ENCODE results near the gene BORCS8.
"Not testable (repeated sequence)": the region's sequence is repeated elsewhere in the genome, so short reads cannot be mapped to it uniquely, and the experiment has no call there.

Gene BORCS8

DNA sequence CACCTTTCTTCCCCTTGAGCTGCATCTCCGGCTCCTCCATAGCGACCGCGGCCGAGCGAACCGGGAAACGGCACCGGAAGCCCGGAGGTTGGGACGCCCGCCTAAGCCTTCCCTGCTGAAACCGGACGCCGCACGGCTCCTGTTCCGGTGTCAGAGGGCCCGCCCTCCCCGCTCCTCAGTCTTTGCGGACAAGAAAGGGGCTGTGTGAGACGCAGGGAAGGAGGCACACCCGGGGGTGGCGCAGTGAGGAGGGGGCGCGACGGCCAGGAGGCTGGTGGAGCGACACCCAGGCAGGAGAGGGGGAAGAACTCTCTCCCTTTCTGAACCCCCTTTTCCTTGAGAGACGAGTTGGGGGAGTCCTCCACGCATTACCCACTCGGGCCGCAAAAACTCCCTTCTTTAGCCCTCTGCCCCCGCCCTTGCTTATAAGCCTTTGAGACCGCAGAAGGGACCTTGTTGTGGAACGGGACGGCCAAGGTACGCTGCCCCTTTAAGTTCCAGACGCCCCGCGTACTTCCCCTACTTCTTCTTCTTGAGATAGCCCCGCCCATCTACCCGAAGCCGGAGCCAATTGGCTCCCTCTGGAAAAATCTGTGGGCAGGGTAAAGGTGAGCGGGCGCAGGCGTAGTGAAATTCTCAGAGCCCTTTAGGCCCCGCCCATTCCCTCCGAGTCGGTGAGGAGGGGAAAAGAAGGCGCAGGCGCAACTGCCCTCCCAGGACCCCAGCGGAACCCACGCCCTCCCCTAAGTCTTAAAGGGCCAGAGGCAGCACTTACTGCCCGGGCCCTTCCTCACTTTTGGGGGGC, at the start of gene BORCS8, which contains the start of gene RFXANK:
BORCS8 (minus strand) TSS at position 75 of the 805 bp plus-strand sequence; CDS start at position 40, 35 bp downstream.
RFXANK (plus strand) TSS at position 181 of the 805 bp plus-strand sequence. CDS start 1,689 bp downstream, outside the sequence.
- peak; percentile 99 for DNase-seq

GRCh38 chr19:19240476-19240875, 48.5 kb upstream of the BORCS8 start:
- DNase-seq: no peak

DNA sequence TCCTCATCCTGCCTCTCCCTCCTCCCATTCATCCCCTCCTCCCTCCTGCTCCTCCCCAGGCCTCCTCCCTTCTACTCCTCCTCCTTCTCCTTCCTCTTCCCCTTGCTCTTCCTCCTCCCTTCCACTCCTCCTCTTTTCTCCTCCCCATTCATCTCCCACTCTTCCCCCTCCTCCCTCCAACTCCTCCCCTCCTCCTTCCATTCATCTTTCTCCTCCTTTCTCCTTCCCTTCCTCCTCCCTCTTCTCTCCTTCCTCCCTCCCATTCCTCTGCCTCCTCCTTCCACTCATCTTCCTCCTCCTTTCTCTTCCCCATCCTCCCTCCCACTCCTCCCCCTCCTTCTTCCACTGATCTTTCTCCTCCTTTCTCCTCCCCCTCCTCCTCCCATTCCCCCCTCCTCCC, 47.7 kb upstream of the BORCS8 start:
- no peak for DNase-seq

DNA sequence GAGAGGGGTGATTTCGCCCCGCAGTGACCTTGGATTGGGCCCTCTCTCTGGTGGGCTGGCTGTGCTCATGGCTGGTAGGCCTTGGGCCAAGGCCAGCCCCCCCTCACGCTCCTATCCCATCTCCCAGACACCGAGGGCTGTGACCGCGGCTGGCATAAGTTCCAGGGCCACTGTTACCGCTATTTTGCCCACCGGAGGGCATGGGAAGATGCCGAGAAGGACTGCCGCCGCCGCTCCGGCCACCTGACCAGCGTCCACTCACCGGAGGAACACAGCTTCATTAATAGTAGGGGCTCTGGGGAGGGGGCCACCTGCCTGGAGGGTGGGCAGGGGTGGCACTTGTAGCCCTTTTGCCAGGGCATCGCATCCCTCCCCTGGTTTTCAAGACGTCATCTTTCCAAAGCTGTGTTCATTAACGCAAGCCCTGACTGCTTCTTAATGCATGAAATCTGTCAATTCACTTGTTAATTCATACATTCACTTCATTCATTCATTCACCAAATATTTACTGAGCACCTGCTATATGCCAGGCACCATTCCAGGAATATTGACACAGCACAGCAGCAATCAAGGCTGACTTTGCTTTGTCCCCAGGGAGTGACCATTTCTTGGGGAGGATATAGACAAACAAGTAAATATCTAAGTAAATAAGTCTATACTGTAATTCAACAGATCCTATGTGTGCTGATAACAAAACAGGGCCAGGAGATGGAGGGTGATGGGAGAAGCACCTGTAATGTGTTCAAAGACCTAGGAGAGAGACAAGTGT, 46.4 kb upstream of the BORCS8 start:
- no peak for DNase-seq

- no peak for DNase-seq
These were observed 44.2 kb upstream of the BORCS8 start for GRCh38 chr19:19236173-19236572.

DNA sequence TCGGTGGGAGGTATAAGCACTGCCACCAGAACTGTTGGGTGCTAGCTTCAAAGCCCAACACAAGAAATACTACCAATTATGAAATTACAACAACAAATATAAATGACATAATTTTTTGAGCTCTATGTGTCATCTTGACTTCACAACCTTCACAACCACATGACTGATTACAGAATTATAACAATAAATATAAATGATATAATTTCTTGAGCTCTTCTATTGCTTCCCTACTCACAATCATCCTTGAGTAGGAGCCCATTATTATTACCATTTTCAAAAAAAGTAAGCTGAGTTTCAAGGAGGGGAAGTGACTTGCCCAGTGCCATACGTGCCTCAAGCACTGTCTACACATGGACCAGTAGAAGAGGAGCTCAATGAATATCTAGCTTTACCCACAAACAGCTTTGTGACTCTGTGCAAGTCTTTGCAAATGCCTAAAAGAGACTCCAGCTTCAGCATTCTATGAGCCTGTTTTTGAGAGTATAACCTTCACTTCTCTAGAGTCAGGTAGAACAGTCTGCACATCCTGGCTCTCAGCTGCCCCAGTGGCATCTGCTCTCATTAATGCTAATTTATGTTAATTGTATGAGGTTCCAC, 42.4 kb upstream of the BORCS8 start:
- DNase-seq: no peak

- no peak for DNase-seq
These were observed 40.3 kb upstream of the BORCS8 start for GRCh38 chr19:19232261-19232721.

GRCh38 chr19:19230999-19231398, 39.0 kb upstream of the BORCS8 start:
- DNase-seq: no peak

DNA sequence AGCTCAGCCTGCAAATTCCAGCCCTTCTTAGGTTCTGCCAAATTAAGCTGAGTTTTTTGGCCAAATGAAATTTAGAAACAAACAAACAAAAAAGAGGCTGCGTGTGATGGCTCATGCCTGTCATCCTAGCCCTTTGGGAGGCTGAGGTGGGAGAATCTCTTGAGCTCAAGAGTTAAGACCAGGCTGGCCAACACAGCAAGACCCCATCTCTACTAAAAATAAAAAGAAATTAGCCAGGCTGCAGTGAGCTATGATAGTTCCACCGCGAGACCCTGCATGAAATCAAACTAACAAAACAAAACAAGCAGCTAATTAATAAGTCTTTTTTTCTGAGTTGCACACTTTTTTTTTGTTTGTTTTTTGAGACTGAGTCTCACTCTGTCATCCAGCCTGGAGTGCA, 37.7 kb upstream of the BORCS8 start:
- no peak for DNase-seq

DNA sequence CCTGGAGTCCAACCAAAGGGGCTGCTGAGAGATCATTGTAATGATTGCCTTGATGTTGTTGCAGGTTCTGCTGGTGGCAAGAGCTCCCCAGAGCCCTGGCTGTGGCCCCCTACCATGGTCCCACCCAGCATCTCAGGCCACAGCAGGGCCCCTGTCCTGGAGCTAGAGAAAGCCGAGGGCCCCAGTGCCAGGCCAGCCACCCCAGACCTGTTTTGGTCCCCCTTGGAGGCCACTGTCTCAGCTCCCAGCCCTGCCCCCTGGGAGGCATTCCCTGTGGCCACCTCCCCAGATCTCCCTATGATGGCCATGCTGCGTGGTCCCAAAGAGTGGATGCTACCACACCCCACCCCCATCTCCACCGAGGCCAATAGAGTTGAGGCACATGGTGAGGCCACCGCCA, 35.3 kb upstream of the BORCS8 start:
- no peak for DNase-seq

- DNase-seq: no peak
These were observed 34.7 kb upstream of the BORCS8 start for GRCh38 chr19:19226663-19227062.

- DNase-seq: no peak
These were observed 34.3 kb upstream of the BORCS8 start for GRCh38 chr19:19226204-19226603.

GRCh38 chr19:19224852-19225494, 33.0 kb upstream of the BORCS8 start:
- DNase-seq: peak; percentile 74 to 81

GRCh38 chr19:19224150-19224851, 32.3 kb upstream of the BORCS8 start:
- no peak for DNase-seq

DNA sequence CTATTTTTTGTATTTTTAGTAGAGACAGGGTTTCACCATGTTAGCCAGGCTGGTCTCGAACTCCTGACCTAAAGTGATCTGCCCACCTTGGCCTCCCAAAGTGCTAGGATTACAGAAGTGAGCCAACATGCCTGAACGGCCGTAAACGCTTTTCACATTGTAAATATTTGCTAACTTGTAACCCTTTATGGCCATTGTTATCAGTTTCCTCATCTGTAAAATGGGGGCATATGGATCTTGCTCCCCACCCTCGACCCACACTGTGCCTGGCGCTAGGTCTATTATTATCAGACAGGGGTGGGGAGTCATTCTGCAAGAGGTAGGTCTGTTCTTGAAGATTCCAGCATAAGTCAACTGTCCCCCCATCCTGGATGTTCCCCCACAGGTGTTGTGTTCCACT, 31.7 kb upstream of the BORCS8 start:
- DNase-seq: no peak

DNA sequence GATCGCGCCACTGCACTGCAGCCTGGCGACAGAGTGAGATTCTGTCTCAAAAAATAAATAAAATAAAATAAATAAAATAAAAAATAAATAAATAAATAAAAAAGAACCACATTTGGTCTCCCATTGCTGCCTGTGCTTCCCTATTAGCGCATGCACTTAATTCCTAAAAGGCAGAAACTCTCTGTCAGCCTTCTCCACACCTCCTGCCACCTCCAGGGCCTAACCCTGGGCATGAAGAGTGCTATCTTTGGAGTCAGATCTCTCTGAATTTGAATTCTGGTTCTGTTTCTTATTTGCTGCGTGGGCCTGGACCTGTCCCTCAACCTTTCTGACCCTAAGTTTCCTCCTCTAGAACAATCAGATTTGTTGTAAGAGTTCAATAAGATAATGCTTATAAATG, 31.1 kb upstream of the BORCS8 start:
- no peak for DNase-seq

- DNase-seq: not testable (repeated sequence)
These were observed 29.0 kb upstream of the BORCS8 start for GRCh38 chr19:19221000-19221399.

GRCh38 chr19:19218911-19219310, 27.0 kb upstream of the BORCS8 start:
- DNase-seq: no peak

- DNase-seq: no peak
These were observed 25.1 kb upstream of the BORCS8 start for GRCh38 chr19:19217099-19217498.

- no peak for DNase-seq
These were observed 23.8 kb upstream of the BORCS8 start for GRCh38 chr19:19215792-19216191.

DNA sequence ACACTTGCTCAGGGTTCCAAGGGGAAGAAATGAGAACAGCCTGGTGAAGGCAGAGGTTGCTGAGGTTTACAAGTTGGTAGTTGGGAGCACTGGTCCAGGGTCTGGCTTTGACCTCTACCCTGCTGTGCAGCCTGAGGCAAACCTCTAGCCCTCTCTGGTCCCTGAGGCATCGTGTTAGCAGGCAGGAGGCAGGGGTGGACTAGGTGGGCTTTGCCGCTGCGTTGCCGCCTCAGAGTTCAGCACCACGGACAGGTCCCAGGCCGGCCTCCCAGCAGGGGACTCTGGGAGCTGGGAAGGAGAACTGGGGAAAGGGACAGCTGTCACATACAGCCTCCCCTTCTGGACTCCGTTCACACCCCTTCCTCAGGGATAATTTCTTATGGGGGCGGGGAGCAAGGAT, 22.9 kb upstream of the BORCS8 start:
- peak; percentile 43 to 44 for DNase-seq

DNA sequence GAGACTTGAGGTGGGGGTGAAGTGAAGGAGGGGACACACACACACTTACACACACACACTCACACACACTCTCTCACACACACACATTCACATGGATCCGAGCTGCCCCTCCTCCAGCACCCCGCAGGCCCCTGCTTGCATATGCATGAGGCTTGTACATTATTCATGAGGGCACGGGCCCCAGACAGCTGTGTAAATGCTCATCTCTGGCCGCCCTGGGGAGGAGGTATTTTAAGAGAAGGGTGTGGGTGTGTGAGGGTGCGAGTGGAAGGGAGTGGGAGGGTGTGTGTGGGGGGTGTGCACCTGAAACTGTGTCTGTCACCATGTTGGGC, 22.2 kb upstream of the BORCS8 start:
- no peak for DNase-seq
